H1 (cell line): ENCODE results near the gene SYNGR3. TPM values are rescaled to one million over a fixed set of nuclear protein-coding genes. Genes with fewer than 3 reads are reported as not detected.

Experiments
- ATF3 ChIP-seq: IDR thresholded peaks from 2 replicates; pipeline ENCODE4 v1.6.1; 2011; ENCODE audit warnings: low read depth, mild to moderate bottlenecking, low read length; ENCODE audit not compliant: insufficient read depth
- CBX5 ChIP-seq: fragments of 300-800, 300-1000 bp; sonication (generic); IDR thresholded peaks from 2 replicates; pipeline ENCODE4 v1.7.1; 2016; ENCODE audit warnings: antibody characterized with exemption, low read length, low read depth
- CBX8 ChIP-seq: fragments of 300-800, 300-1000 bp; sonication (generic); IDR thresholded peaks from 2 replicates; pipeline ENCODE4 v1.7.1; 2016; ENCODE audit warnings: low read depth, low read length, borderline replicate concordance
- CEBPB ChIP-seq: IDR thresholded peaks from 2 replicates; pipeline ENCODE4 v1.6.1; 2012; ENCODE audit warnings: low read depth, low read length
- E2F6 ChIP-seq: IDR thresholded peaks from 2 replicates; pipeline ENCODE4 v1.6.1; 2012; ENCODE audit warnings: inconsistent platforms
- EP300 ChIP-seq, 2 experiments: IDR thresholded peaks; 1 replicate in 1 of 2; 2 replicates in 1 of 2; pipeline ENCODE4 v1.6.1; 2011 to 2012; ENCODE audit warnings: low read depth in 2 of 2, low read length in 2 of 2, mild to moderate bottlenecking in 2 of 2, borderline replicate concordance in 1 of 2, inconsistent platforms in 1 of 2, moderate library complexity in 1 of 2
- GABPA ChIP-seq: IDR thresholded peaks from 2 replicates; pipeline ENCODE4 v1.6.1; 2011; ENCODE audit warnings: mild to moderate bottlenecking, low read length, moderate library complexity, borderline replicate concordance; ENCODE audit not compliant: insufficient read depth
- KDM5A ChIP-seq: fragments of 200-600 bp; IDR thresholded peaks from 2 replicates; pipeline ENCODE4 v1.7.1; 2012; ENCODE audit warnings: mild to moderate bottlenecking, low read length, inconsistent platforms, mixed read lengths
- NRF1 ChIP-seq: IDR thresholded peaks from 2 replicates; pipeline ENCODE4 v1.6.1; 2011; ENCODE audit warnings: mild to moderate bottlenecking, low read depth, low read length, improper control_type of control experiment
- PHF8 ChIP-seq: fragments of 200-600 bp; sonication (generic); conservative IDR thresholded peaks from 2 replicates; pipeline ENCODE4 v1.7.1; 2012; ENCODE audit warnings: low read depth, mild to moderate bottlenecking, inconsistent platforms, low read length, moderate library complexity
- RXRA ChIP-seq: IDR thresholded peaks from 2 replicates; pipeline ENCODE4 v1.6.1; 2011; ENCODE audit warnings: low read depth, mild to moderate bottlenecking, low read length, moderate library complexity; ENCODE audit not compliant: insufficient read depth
- SAP30 ChIP-seq: fragments of 300-600 bp; sonication (generic); IDR thresholded peaks from 2 replicates; pipeline ENCODE4 v1.7.1; 2012; ENCODE audit warnings: low read length, moderate library complexity, mild to moderate bottlenecking, inconsistent platforms; ENCODE audit not compliant: insufficient read depth, insufficient replicate concordance
- SIN3A ChIP-seq, 2 experiments: IDR thresholded peaks in 1 of 2; conservative IDR thresholded peaks in 1 of 2; 2 replicates each; pipeline ENCODE4 v1.6.1; 2011 to 2012; ENCODE audit warnings: low read length in 2 of 2, improper control_type of control experiment in 1 of 2, low read depth in 1 of 2, mild to moderate bottlenecking in 1 of 2
- SIRT6 ChIP-seq: IDR thresholded peaks from one replicate; pipeline ENCODE4 v1.7.1; 2012; ENCODE audit warnings: low read length, inconsistent platforms
- SIX5 ChIP-seq: IDR thresholded peaks from 2 replicates; pipeline ENCODE4 v1.6.1; 2011; ENCODE audit warnings: mild to moderate bottlenecking, low read depth, low read length
- SRF ChIP-seq: IDR thresholded peaks from 2 replicates; pipeline ENCODE4 v1.6.1; 2011; ENCODE audit warnings: mild to moderate bottlenecking, low read depth, low read length, moderate library complexity
- TAF7 ChIP-seq: optimal IDR thresholded peaks from 2 replicates; pipeline ENCODE3; 2011; ENCODE audit warnings: low read depth, mild to moderate bottlenecking, inconsistent platforms, low read length, moderate library complexity, borderline replicate concordance
- YY1 ChIP-seq: IDR thresholded peaks from 2 replicates; pipeline ENCODE4 v1.6.1; 2011; ENCODE audit warnings: low read depth, mild to moderate bottlenecking, low read length
- polyA plus RNA-seq, 7 experiments: library from polyadenylated mRNA; depleted of rRNA in 3 of 7; stranded (reverse) in 5 of 7; unstranded in 2 of 7; fragments of >200 nt in 5 of 7; fragments of 200-250 nt in 2 of 7; gene quantifications; 1 replicate in 5 of 7; 2 replicates in 1 of 7; 4 replicates in 1 of 7; pipeline versions ENCODE4 v1.2.1 to v1.2.3, GENCODE V29; 2011 to 2013; ENCODE audit warnings: missing spikeins in 2 of 7, mixed read lengths in 2 of 7
- total RNA-seq: library from RNA; stranded (reverse); fragmentation: NEBNext Ultra II Directional; extraction: Animal tissue kit (Norgen Biotek cat#: 25700); gene quantifications from 2 replicates; pipeline ENCODE4 v1.2.1, GENCODE V29; 2021
- TF ChIP-seq, protein P1 (sequence below): IDR thresholded peaks from 2 replicates; pipeline ENCODE4 v1.6.1; 2011; ENCODE audit warnings: low read length, improper control_type of control experiment
- TF ChIP-seq, protein P2 (sequence below): IDR thresholded peaks from 2 replicates; pipeline ENCODE4 v1.6.1; 2012; ENCODE audit warnings: inconsistent platforms

The SYNGR3 gene
- total and polyA plus RNA-seq, 2 of the 8 experiments (the other 6 are each of a cell fraction or from before 2014, with no cell fraction given), result 36.2 to 49.9 TPM

GRCh38 chr16:1983544-1984346, 6.0 kb upstream of the SYNGR3 start, which contains the start of gene GFER (continued):
- no peak for TF ChIP-seq RXRA
- no peak for TF ChIP-seq ATF3
- no peak for TF ChIP-seq CBX8
- TF ChIP-seq YY1, result peak; percentile 97
- TF ChIP-seq NRF1, result no peak
- TF ChIP-seq SAP30, result no peak
- TF ChIP-seq EP300 (IDR thresholded peaks at IDR 0.05; ENCODE audit: borderline replicate concordance in 1 of 2, low read depth in 2 of 2, low read length in 2 of 2), result 0 out of 3 replicates have a peak, but pooled peaks of 1 of the 2 experiments have one; percentile 48
- TF ChIP-seq E2F6, result peak; percentile 44; the same call in 1 of the 2 replicates
- no peak for TF ChIP-seq SIX5
- TF ChIP-seq SRF, result 0 out of 2 replicates have a peak, but pooled peaks have one; percentile 17
- TF ChIP-seq SIRT6, result no peak
- peak; percentile 28; the same call in 1 of the 2 replicates for TF ChIP-seq GABPA
- TF ChIP-seq, protein P1, sequence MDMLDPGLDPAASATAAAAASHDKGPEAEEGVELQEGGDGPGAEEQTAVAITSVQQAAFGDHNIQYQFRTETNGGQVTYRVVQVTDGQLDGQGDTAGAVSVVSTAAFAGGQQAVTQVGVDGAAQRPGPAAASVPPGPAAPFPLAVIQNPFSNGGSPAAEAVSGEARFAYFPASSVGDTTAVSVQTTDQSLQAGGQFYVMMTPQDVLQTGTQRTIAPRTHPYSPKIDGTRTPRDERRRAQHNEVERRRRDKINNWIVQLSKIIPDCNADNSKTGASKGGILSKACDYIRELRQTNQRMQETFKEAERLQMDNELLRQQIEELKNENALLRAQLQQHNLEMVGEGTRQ, result 0 out of 2 replicates have a peak, but pooled peaks have one; percentile 5
- no peak for TF ChIP-seq CBX5
- TF ChIP-seq PHF8, result no peak; the same call in 1 of the 2 replicates
- TF ChIP-seq, protein P2, sequence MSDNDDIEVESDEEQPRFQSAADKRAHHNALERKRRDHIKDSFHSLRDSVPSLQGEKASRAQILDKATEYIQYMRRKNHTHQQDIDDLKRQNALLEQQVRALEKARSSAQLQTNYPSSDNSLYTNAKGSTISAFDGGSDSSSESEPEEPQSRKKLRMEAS, result peak; percentile 81
- TF ChIP-seq CEBPB, result no peak
- peak; percentile 86 for TF ChIP-seq KDM5A
- no peak for TF ChIP-seq TAF7
- peak; percentile 63 to 93; a peak in 3 of 4 replicates for TF ChIP-seq SIN3A (conservative IDR thresholded peaks at IDR 0.05 in 1 of 2, IDR thresholded peaks at IDR 0.05 in 1 of 2; ENCODE audit: low read depth in 1 of 2, low read length in 2 of 2)
